Astrocyte (in vitro differentiated cells and primary cell): Measurements from ENCODE around the gene TNFRSF9.

Source experiments
- CTCF ChIP-seq: IDR thresholded peaks from 2 replicates; pipeline ENCODE4 v1.5.1; 2011; ENCODE audit warnings: low read depth, mild to moderate bottlenecking, inconsistent platforms, low read length, moderate library complexity; ENCODE audit not compliant: insufficient read depth
- EZH2 ChIP-seq: IDR thresholded peaks from 2 replicates; pipeline ENCODE4 v1.6.1; 2012; ENCODE audit warnings: mild to moderate bottlenecking, low read length, inconsistent platforms; ENCODE audit not compliant: insufficient read depth

DNA sequence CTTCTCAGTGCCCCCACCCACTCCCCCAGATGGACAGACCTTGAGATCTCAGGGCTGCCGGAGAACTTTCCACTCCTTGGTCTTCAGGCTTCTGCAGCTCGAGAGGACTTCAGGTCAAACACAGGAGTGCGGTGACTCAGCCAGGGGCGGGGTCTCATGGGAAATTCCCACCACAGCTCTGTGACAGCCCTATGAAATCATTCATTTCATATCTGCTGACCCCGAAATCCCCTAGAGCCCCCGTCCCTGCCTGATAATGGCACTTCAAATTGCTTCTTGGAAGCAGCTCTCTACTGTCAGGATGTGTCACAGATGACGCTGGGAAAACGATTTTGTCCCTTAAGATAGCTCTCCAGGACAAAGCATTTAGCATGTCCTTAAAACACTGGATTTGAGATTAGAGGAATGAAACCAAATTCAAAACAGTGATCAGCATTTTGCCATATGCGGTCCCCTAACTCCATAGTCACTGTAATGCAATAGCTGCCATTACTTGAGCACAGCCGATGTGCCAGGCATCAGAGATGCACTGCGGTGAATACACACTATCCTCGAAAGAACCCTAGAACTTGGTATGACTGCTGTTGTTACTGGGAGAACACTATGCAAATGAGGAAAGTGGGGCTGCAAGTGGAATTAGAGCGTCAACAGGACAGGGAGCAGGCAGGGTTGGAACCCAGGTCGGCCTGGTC lies at the start of gene TNFRSF9:
- TF ChIP-seq CTCF (no peak), EZH2 (no peak)
